ENCODE measurements around the gene PAX9.

GRCh38 chr14:36690311-36691040, 28.8 kb downstream of the PAX9 start:
- TF ChIP-seq CTCF (conservative IDR thresholded peaks at IDR 0.05; ENCODE audit: low read depth, low read length) (no peak), EZH2 (IDR thresholded peaks at IDR 0.05; ENCODE audit: low read length, unreplicated experiment) (no peak)
